Activated T-helper 1 cell treated with anti-CD3 and anti-CD28 coated beads, Interleukin-12 subunit alpha, Interleukin-12 subunit beta, Interleukin-2, Interleukin-4 antibody, amounts not matched to agents 30 ng/mL and 10 ng/mL and 1 ng/mL, durations not matched to agents 14 hours and 24 hours and 36 hours (primary cell): ENCODE measurements around the gene SPTY2D1. TPM values are rescaled to one million over a fixed set of nuclear protein-coding genes. Genes with fewer than 3 reads are reported as not detected.
A peak's percentile ranks its signal among the peaks of the same experiment; 100 is the strongest.

Experiments
- DNase-seq: peaks from one replicate; pipeline ENCODE4 v3.0.0; 2021; ENCODE audit warnings: low spot score
- H3K27ac Mint-ChIP-seq: one replicate; pipeline ENCODE4 v1.8.0; 2021; ENCODE audit warnings: mild to moderate bottlenecking, mixed read lengths
- H3K27me3 Mint-ChIP-seq: one replicate; pipeline ENCODE4 v1.8.0; 2022; ENCODE audit warnings: mild to moderate bottlenecking, moderate library complexity, mixed read lengths; ENCODE audit not compliant: insufficient read depth
- H3K36me3 Mint-ChIP-seq: one replicate; pipeline ENCODE4 v1.8.0; 2021; ENCODE audit warnings: low read depth, mixed read lengths
- H3K4me1 Mint-ChIP-seq: one replicate; pipeline ENCODE4 v1.8.0; 2021; ENCODE audit warnings: low read depth, mixed read lengths
- H3K4me3 Mint-ChIP-seq: one replicate; pipeline ENCODE4 v1.8.0; 2021; ENCODE audit warnings: mild to moderate bottlenecking, moderate library complexity, mixed read lengths
- H3K9me3 Mint-ChIP-seq: one replicate; pipeline ENCODE4 v1.8.0; 2021; ENCODE audit warnings: mixed read lengths
- intact Hi-C: fragments of 100-400 bp; cut with micrococcal nuclease; formaldehyde crosslinking; loops from one replicate; pipeline ENCODE4 v1.15.1; 2024
- total RNA-seq: library from RNA; stranded (reverse); gene quantifications from 2 replicates; pipeline ENCODE4 v1.2.3, GENCODE V29; 2022

Gene SPTY2D1
- total RNA-seq, 1 donor from 2014 or later, result 29.6 TPM

GRCh38 chr11:18578975-18579598, 55.1 kb downstream of the SPTY2D1 start:
- H3K4me1 Mint-ChIP-seq, result peaks cover 65% of the 10 kb centered on the region
- peaks cover 33% of the 10 kb centered on the region for H3K36me3 Mint-ChIP-seq
- H3K9me3 Mint-ChIP-seq, result no peaks in the 10 kb centered on the region
- DNase-seq, result peak; percentile 21
- H3K27me3 Mint-ChIP-seq, result no peaks in the 10 kb centered on the region
- H3K27ac Mint-ChIP-seq, result peak overlapping the region; percentile 80
- intact Hi-C loops, result loop anchor here (1.0 to 5.0 kb wide), 5 partner anchors 8 to 337 kb away; partner anchors contain the start of genes SPTY2D1 and TSG101
- H3K4me3 Mint-ChIP-seq, result peak overlapping the region; percentile 61

GRCh38 chr11:18575361-18575760, 58.8 kb downstream of the SPTY2D1 start:
- no peaks in the 10 kb centered on the region for H3K9me3 Mint-ChIP-seq
- no peak for DNase-seq
- intact Hi-C loops, result loop anchor here (5.0 kb wide), 2 partner anchors 42 to 333 kb away; no protein-coding TSS in a partner anchor
- peaks cover 52% of the 10 kb centered on the region for H3K36me3 Mint-ChIP-seq
- H3K4me1 Mint-ChIP-seq, result peaks cover 58% of the 10 kb centered on the region
- peak overlapping the region; percentile 55 for H3K27ac Mint-ChIP-seq
- H3K27me3 Mint-ChIP-seq, result no peaks in the 10 kb centered on the region
- H3K4me3 Mint-ChIP-seq, result peak overlapping the region; percentile 22

GRCh38 chr11:18567081-18567480, 67.1 kb downstream of the SPTY2D1 start:
- no peaks in the 10 kb centered on the region for H3K27me3 Mint-ChIP-seq
- no peak overlapping the region for H3K27ac Mint-ChIP-seq
- intact Hi-C loops, result no loop called here
- H3K4me3 Mint-ChIP-seq, result no peak overlapping the region
- no peak for DNase-seq
- peaks cover 6% of the 10 kb centered on the region for H3K4me1 Mint-ChIP-seq
- no peaks in the 10 kb centered on the region for H3K9me3 Mint-ChIP-seq
- peaks cover 25% of the 10 kb centered on the region for H3K36me3 Mint-ChIP-seq

- Mint-ChIP-seq H3K36me3 (peaks cover 20% of the 10 kb centered on the region), H3K27ac (no peak overlapping the region), H3K4me1 (peaks cover 3% of the 10 kb centered on the region), H3K4me3 (no peak overlapping the region), H3K9me3 (no peaks in the 10 kb centered on the region), H3K27me3 (no peaks in the 10 kb centered on the region)
- no peak for DNase-seq
- intact Hi-C loops, result no loop called here
Observed at GRCh38 chr11:18566406-18566805, 67.7 kb downstream of the SPTY2D1 start.

GRCh38 chr11:18564149-18564548, 70.0 kb downstream of the SPTY2D1 start:
- H3K4me1 Mint-ChIP-seq, result no peaks in the 10 kb centered on the region
- no peaks in the 10 kb centered on the region for H3K27me3 Mint-ChIP-seq
- H3K27ac Mint-ChIP-seq, result no peak overlapping the region
- H3K4me3 Mint-ChIP-seq, result no peak overlapping the region
- intact Hi-C loops, result no loop called here
- no peaks in the 10 kb centered on the region for H3K9me3 Mint-ChIP-seq
- peaks cover 20% of the 10 kb centered on the region for H3K36me3 Mint-ChIP-seq
- no peak for DNase-seq

GRCh38 chr11:18563090-18563730, 70.9 kb downstream of the SPTY2D1 start:
- H3K4me1 Mint-ChIP-seq, result no peaks in the 10 kb centered on the region
- no peak for DNase-seq
- no peak overlapping the region for H3K27ac Mint-ChIP-seq
- H3K36me3 Mint-ChIP-seq, result peaks cover 20% of the 10 kb centered on the region
- H3K27me3 Mint-ChIP-seq, result no peaks in the 10 kb centered on the region
- no peaks in the 10 kb centered on the region for H3K9me3 Mint-ChIP-seq
- intact Hi-C loops, result no loop called here
- no peak overlapping the region for H3K4me3 Mint-ChIP-seq

Other genes with a start within 250 kb of the SPTY2D1 start
- 1,448 and 1,455 TPM in 2 replicates for gene LDHA, start 239.8 kb downstream of the SPTY2D1 start, total RNA-seq
- gene LDHC, start 222.0 kb downstream of the SPTY2D1 start, total RNA-seq, result not detected in 2 replicates
- not detected in 2 replicates for gene LDHAL6A, start 178.5 kb downstream of the SPTY2D1 start, total RNA-seq
- 41.8 and 49.7 TPM in 2 replicates for gene TSG101, start 107.4 kb downstream of the SPTY2D1 start, total RNA-seq
- gene UEVLD, start 45.6 kb downstream of the SPTY2D1 start, total RNA-seq, result 31.2 and 31.4 TPM in 2 replicates
- 5.1 and 7.1 TPM in 2 replicates for gene MISFA, start 34.6 kb downstream of the SPTY2D1 start, total RNA-seq
- gene TMEM86A, start 64.4 kb upstream of the SPTY2D1 start, total RNA-seq, result 0.52 and 0.93 TPM in 2 replicates
- 0.81 and 0.86 TPM in 2 replicates for gene IGSF22, start 91.8 kb upstream of the SPTY2D1 start, total RNA-seq
- gene PTPN5, start 157.5 kb upstream of the SPTY2D1 start, total RNA-seq, result not detected in 2 replicates